Measurements from ENCODE around the gene IWS1.

The IWS1 gene

DNA sequence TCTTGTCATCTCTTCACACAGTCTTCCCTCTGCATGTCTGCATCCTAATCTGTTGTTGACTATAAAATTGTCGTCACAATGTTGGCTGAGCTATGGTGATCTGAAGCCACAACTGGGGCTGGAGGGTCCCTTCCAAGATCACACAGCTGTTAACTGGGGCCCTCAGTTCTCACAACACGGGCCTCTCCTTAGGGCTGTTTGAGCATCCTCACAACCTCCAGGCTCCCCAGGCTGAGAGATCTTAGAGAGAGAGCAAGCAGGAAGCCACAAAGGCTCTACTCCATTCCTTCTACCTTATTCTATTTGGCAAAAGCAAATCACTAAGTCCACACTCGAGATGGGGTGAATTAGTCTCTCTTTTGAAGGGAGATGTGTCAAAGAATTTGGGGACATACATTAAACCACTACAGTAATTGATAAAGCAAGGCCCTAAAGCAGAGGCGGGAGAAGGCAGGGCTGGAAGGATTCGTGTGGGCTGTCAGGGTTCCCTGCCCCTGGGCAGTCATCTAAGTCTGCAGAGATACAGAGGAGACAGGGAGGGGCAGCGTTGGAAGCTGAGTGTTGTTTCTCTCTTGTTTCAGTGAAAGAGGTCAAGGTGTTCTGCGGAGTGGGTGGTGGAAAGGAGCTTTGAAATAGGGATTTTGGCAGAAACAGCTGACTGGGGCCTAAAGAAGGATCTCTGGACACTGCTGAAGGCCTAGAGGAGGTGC lies 25.1 kb upstream of the IWS1 start:
- no peaks in the 10 kb centered on the region for H3K9me3 ChIP-seq (ENCODE audit: insufficient read depth, low read length)
- H4K20me1 ChIP-seq (ENCODE audit: low read depth, low read length), result no peaks in the 10 kb centered on the region
- H3K79me2 ChIP-seq (ENCODE audit: insufficient read depth, low read length), result no peaks in the 10 kb centered on the region
- no peak overlapping the region for H3K4me2 ChIP-seq (ENCODE audit: low read depth, low read length, poor library complexity, severe bottlenecking)
- H3K27me3 ChIP-seq (ENCODE audit: low read length), result no peaks in the 10 kb centered on the region
- TF ChIP-seq CTCF (IDR thresholded peaks at IDR 0.05; ENCODE audit: insufficient read depth, low read length, poor library complexity, severe bottlenecking) (no peak), EZH2phosphoT487 (conservative IDR thresholded peaks at IDR 0.05; ENCODE audit: low read length) (no peak)
- no peak overlapping the region for H3K4me3 ChIP-seq (ENCODE audit: insufficient read depth, low read length, poor library complexity, severe bottlenecking)
- H3K27ac ChIP-seq (ENCODE audit: low read depth, low read length), result no peak overlapping the region
- H3K36me3 ChIP-seq (ENCODE audit: low read length), result no peaks in the 10 kb centered on the region
- no peak overlapping the region for H3K9ac ChIP-seq (ENCODE audit: low read length)
- no peaks in the 10 kb centered on the region for H3F3A ChIP-seq (ENCODE audit: insufficient read depth)
- no peak overlapping the region for H2AFZ ChIP-seq (ENCODE audit: low read depth, low read length, severe bottlenecking)
- H3K9me2 ChIP-seq (replicated peaks; ENCODE audit: insufficient read depth, low read length), result no peaks in the 10 kb centered on the region

- H3K4me3 ChIP-seq (ENCODE audit: insufficient read depth, low read length, poor library complexity, severe bottlenecking), result no peak overlapping the region
- no peaks in the 10 kb centered on the region for H3K27me3 ChIP-seq (ENCODE audit: low read length)
- H3K27ac ChIP-seq (ENCODE audit: low read depth, low read length), result no peak overlapping the region
- H3K9me2 ChIP-seq (replicated peaks; ENCODE audit: insufficient read depth, low read length), result no peaks in the 10 kb centered on the region
- no peaks in the 10 kb centered on the region for H3K9me3 ChIP-seq (ENCODE audit: insufficient read depth, low read length)
- H3K36me3 ChIP-seq (ENCODE audit: low read length), result no peaks in the 10 kb centered on the region
- no peak overlapping the region for H2AFZ ChIP-seq (ENCODE audit: low read depth, low read length, severe bottlenecking)
- H3F3A ChIP-seq (ENCODE audit: insufficient read depth), result no peaks in the 10 kb centered on the region
- no peaks in the 10 kb centered on the region for H3K79me2 ChIP-seq (ENCODE audit: insufficient read depth, low read length)
- no peaks in the 10 kb centered on the region for H4K20me1 ChIP-seq (ENCODE audit: low read depth, low read length)
- H3K9ac ChIP-seq (ENCODE audit: low read length), result no peak overlapping the region
- no peak for TF ChIP-seq EZH2phosphoT487 (conservative IDR thresholded peaks at IDR 0.05; ENCODE audit: low read length)
- no peak for TF ChIP-seq CTCF (IDR thresholded peaks at IDR 0.05; ENCODE audit: insufficient read depth, low read length, poor library complexity, severe bottlenecking)
- no peak overlapping the region for H3K4me2 ChIP-seq (ENCODE audit: low read depth, low read length, poor library complexity, severe bottlenecking)
These were observed 20.5 kb upstream of the IWS1 start for GRCh38 chr2:127546797-127547196.

DNA sequence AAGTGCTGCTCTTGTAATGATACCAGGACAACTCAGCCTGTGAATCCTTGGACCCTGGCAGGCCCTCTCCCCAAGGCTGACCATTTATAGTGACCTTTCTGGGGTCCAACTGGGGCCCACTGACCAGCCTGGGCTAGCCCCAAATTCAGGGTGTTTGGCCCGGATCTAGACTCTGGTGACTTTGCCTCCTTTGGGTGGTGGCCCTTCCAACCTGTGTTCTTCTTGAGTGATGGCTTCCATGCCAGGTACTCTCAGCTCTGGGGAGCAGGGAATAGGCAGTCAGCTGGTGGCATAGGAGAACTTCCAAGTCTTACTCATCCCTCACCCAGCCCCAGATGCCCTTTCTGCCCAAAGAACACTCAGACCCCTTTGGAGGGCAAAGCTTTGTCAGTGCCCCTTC lies 19.5 kb upstream of the IWS1 start:
- H3K79me2 ChIP-seq (ENCODE audit: insufficient read depth, low read length), result no peaks in the 10 kb centered on the region
- H3K9me3 ChIP-seq (ENCODE audit: insufficient read depth, low read length), result no peaks in the 10 kb centered on the region
- no peaks in the 10 kb centered on the region for H4K20me1 ChIP-seq (ENCODE audit: low read depth, low read length)
- no peak overlapping the region for H2AFZ ChIP-seq (ENCODE audit: low read depth, low read length, severe bottlenecking)
- H3F3A ChIP-seq (ENCODE audit: insufficient read depth), result no peaks in the 10 kb centered on the region
- H3K9ac ChIP-seq (ENCODE audit: low read length), result no peak overlapping the region
- no peaks in the 10 kb centered on the region for H3K27me3 ChIP-seq (ENCODE audit: low read length)
- TF ChIP-seq EZH2phosphoT487 (conservative IDR thresholded peaks at IDR 0.05; ENCODE audit: low read length), result no peak
- no peak for TF ChIP-seq CTCF (IDR thresholded peaks at IDR 0.05; ENCODE audit: insufficient read depth, low read length, poor library complexity, severe bottlenecking)
- H3K4me3 ChIP-seq (ENCODE audit: insufficient read depth, low read length, poor library complexity, severe bottlenecking), result no peak overlapping the region
- H3K27ac ChIP-seq (ENCODE audit: low read depth, low read length), result no peak overlapping the region
- H3K36me3 ChIP-seq (ENCODE audit: low read length), result no peaks in the 10 kb centered on the region
- no peaks in the 10 kb centered on the region for H3K9me2 ChIP-seq (replicated peaks; ENCODE audit: insufficient read depth, low read length)
- H3K4me2 ChIP-seq (ENCODE audit: low read depth, low read length, poor library complexity, severe bottlenecking), result no peak overlapping the region
